Ammon's horn (tissue), 1 donor: ENCODE results near the gene APOE.

Experiments
- DNase-seq: peaks from one replicate; pipeline ENCODE4 v3.0.0-alpha.2; 2016; ENCODE audit warnings: low spot score

APOE gene

GRCh38 chr19:44951179-44952159, 45.9 kb downstream of the APOE start:
- DNase-seq, result peak; percentile 86

- DNase-seq, result no peak
Observed at GRCh38 chr19:44954278-44954648, 48.7 kb downstream of the APOE start.

GRCh38 chr19:44954649-44955504, 49.3 kb downstream of the APOE start, which contains the start of gene CLPTM1:
CLPTM1 (plus strand) TSS chr19:44955380; CDS start chr19:44955396, 16 bp downstream.
- peak; percentile 98 for DNase-seq

DNA sequence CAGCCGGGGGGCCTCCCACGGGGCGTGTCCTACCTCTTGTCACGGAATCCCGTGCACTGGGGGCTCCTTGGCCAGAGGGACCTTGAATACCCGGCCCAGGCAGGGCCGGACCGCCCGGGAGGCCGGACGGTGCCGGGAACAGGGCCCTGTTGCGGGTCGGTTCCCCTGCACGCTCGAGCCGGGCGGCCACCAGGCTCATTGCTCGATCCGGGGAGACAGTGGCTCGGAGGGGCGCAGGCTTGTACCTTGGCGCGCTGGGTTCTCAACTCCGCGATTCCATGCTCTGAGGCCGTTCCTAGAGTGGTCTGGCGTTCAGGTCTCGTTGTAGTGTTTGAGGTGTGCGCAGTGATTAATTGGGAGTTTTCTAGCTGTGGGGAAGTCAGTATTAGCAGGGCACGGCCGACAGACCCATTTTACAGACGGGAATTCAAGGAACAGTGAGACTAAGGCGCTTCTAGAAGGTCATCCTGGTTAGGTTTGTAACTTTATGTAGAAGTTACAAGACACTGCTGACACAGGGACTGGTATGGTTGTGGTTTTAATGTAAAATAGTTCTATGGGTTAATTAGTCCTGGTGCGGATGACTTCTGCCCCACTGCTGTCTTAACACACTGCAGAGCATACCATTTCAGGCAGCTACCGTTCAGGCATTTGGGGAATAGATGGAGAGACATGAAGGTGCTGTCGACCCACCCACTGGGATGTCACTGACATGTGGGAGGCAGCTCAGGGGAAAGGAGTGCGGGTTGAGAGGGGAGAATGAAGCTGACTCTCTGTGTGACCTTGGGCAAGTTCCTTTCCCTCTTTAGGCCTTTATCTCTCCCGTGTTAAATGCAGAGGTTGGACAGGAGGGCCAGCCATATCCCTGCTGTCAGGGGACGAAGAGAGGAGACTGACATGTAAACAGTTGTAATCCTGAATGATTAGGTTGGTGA, 50.2 kb downstream of the APOE start:
- DNase-seq, result no peak

GRCh38 chr19:44957526-44957925, 51.9 kb downstream of the APOE start:
- DNase-seq, result no peak

GRCh38 chr19:44958090-44958489, 52.5 kb downstream of the APOE start:
- DNase-seq, result no peak
